HepG2 (cell line): ENCODE data around the gene PSMD2. TPM values are rescaled to one million over a fixed set of nuclear protein-coding genes. Genes with fewer than 3 reads are reported as not detected.

ENCODE experiments used
- ATAC-seq: fragments of 200-7000 bp; cut with Tn5 transposase; 3 replicates; pipeline ENCODE4 v1.9.1; 2020; ENCODE audit warnings: mild to moderate bottlenecking, moderate library complexity
- BruUV-seq: library from RNA; stranded (reverse); fragments of 400-500 nt; replicated peaks from 2 replicates; lab custom pipeline; 2021; lab: Mats Ljungman, UMichigan
- CTCF ChIA-PET: fragments of 300-600 bp; formaldehyde crosslinking; extraction: SDS; loops from one replicate; lab custom pipeline; 2021; ENCODE audit warnings: low total read pairs, inconsistent platforms, low intra/inter-chr PET ratio; lab: Yijun Ruan, JAX
- POLR2A ChIA-PET: fragments of 350-600 bp; sonication (Branson Sonifier 250); formaldehyde crosslinking; loops from one replicate; lab custom pipeline; 2020; ENCODE audit warnings: antibody characterized with exemption, inconsistent platforms; lab: Yijun Ruan, JAX
- DNase-seq: peaks from one replicate; pipeline ENCODE4 v3.0.0-alpha.2; 2015; ENCODE audit warnings: low spot score
- FAIRE-seq: peaks from 3 replicates; lab custom pipeline; 2011; peaks lifted over from hg19 to GRCh38; lab: Jason Lieb, UNC
- H2AFZ ChIP-seq: one replicate; pipeline ENCODE4 v1.6.1; 2011; ENCODE audit warnings: low read length, inconsistent platforms
- H3K27ac ChIP-seq: fragments of 300-600 bp; 3 replicates; pipeline ENCODE4 v1.8.0; 2011; ENCODE audit warnings: mixed run types, mild to moderate bottlenecking, mixed read lengths, low read length, inconsistent platforms; ENCODE audit not compliant: insufficient read depth; ENCODE audit errors: extremely low read length
- H3K27me3 ChIP-seq, 2 experiments: fragments of 200-600 bp in 1 of 2; 2 replicates in 1 of 2; 3 replicates in 1 of 2; pipeline versions ENCODE4 v1.6.0 to v1.8.0; 2011; ENCODE audit warnings: low read length in 2 of 2, mild to moderate bottlenecking in 2 of 2, moderate library complexity in 2 of 2, inconsistent platforms in 1 of 2; ENCODE audit not compliant: insufficient read depth in 2 of 2, control insufficient read depth in 1 of 2
- H3K36me3 ChIP-seq, 2 experiments: fragments of 200-600 bp in 1 of 2; replicated peaks in 1 of 2; 2 replicates in 1 of 2; 3 replicates in 1 of 2; pipeline versions ENCODE4 v1.5.1 to v1.8.0; 2011; ENCODE audit warnings: low read length in 2 of 2, inconsistent platforms in 1 of 2; ENCODE audit not compliant: insufficient read depth in 2 of 2, control insufficient read depth in 1 of 2
- H3K4me1 ChIP-seq: 2 replicates; pipeline ENCODE4 v1.5.1; 2012; ENCODE audit warnings: low read length, inconsistent platforms; ENCODE audit not compliant: insufficient read depth
- H3K4me2 ChIP-seq: 2 replicates; pipeline ENCODE4 v1.6.0; 2011; ENCODE audit warnings: low read depth, low read length, inconsistent platforms
- H3K4me3 ChIP-seq, 3 experiments: fragments of 200-600 bp in 1 of 3; sonication (generic), shearing (Covaris generic) in 1 of 3; replicated peaks in 1 of 3; 2 replicates each; pipeline ENCODE4 v1.5.1; 2011 to 2016; ENCODE audit warnings: low read length in 3 of 3, inconsistent platforms in 2 of 3, low read depth in 2 of 3, mild to moderate bottlenecking in 2 of 3, control low read depth in 1 of 3, mixed read lengths in 1 of 3; ENCODE audit not compliant: insufficient read depth in 1 of 3
- H3K79me2 ChIP-seq: one replicate; pipeline ENCODE4 v1.6.1; 2011; ENCODE audit warnings: low read length, inconsistent platforms; ENCODE audit not compliant: insufficient read depth
- H3K9ac ChIP-seq: 2 replicates; pipeline ENCODE4 v1.6.0; 2011; ENCODE audit warnings: mild to moderate bottlenecking, low read depth, low read length, inconsistent platforms; ENCODE audit not compliant: insufficient read depth
- H3K9me3 ChIP-seq: 2 replicates; pipeline ENCODE4 v1.5.1; 2012; ENCODE audit warnings: mild to moderate bottlenecking, low read length
- H4K20me1 ChIP-seq: 2 replicates; pipeline ENCODE4 v1.6.0; 2011; ENCODE audit warnings: inconsistent platforms, mild to moderate bottlenecking, low read length, moderate library complexity; ENCODE audit not compliant: insufficient read depth
- HNF4A ChIP-seq: sonication (generic); formaldehyde crosslinking; IDR thresholded peaks from 2 replicates; pipeline ENCODE4 v1.4.0; 2020; ENCODE audit warnings: missing genetic modification reagents
- KIAA2018 ChIP-seq: sonication (generic); formaldehyde crosslinking; IDR thresholded peaks from 2 replicates; pipeline ENCODE4 v1.5.0; 2020; ENCODE audit warnings: mild to moderate bottlenecking, missing genetic modification reagents, borderline replicate concordance
- MAX ChIP-seq: IDR thresholded peaks from 2 replicates; pipeline ENCODE4 v1.6.1; 2012; ENCODE audit warnings: inconsistent platforms
- PATZ1 ChIP-seq: sonication (generic); formaldehyde crosslinking; IDR thresholded peaks from 2 replicates; pipeline ENCODE4 v1.4.0; 2020; ENCODE audit warnings: missing genetic modification reagents
- PAXIP1 ChIP-seq: sonication (generic); formaldehyde crosslinking; conservative IDR thresholded peaks from 2 replicates; pipeline ENCODE4 v1.4.0; 2020; ENCODE audit warnings: mild to moderate bottlenecking, missing genetic modification reagents, moderate library complexity
- XRCC5 ChIP-seq: fragments of 200-400 bp; formaldehyde crosslinking; optimal IDR thresholded peaks from 2 replicates; pipeline ENCODE3; 2017; ENCODE audit warnings: mild to moderate bottlenecking, low read length
- ZNF180 ChIP-seq: sonication (generic); formaldehyde crosslinking; IDR thresholded peaks from 2 replicates; pipeline ENCODE4 v1.4.0; 2020; ENCODE audit warnings: low read depth, missing genetic modification reagents, borderline replicate concordance
- WGBS: methylation state at CpG from one replicate; pipeline ENCODE4 v1.1.6; 2017; ENCODE audit warnings: low lambda C conversion rate; 5-methylcytosine and 5-hydroxymethylcytosine counted together
- in situ Hi-C: cut with HindIII; loops from 2 replicates; pipeline ENCODE4 v1.10.0; 2017; ENCODE audit warnings: low pct_unique_long_range_greater_than_20kb; ENCODE audit not compliant: extremely low pct_ligation_motif_present
- intact Hi-C: fragments of 100-400 bp; cut with micrococcal nuclease; formaldehyde crosslinking; loops from one replicate; pipeline ENCODE4 v1.10.0; 2022; ENCODE audit not compliant: unreplicated experiment
- polyA plus RNA-seq, 8 experiments: library from polyadenylated mRNA; depleted of rRNA in 3 of 8; stranded (reverse) in 7 of 8; unstranded in 1 of 8; fragments of >200 nt; fragmentation: Illumina TruSeq in 4 of 8; extraction: Trizol in 4 of 8; gene quantifications; 2 replicates each; pipeline versions ENCODE4 v1.2.1 to v1.2.3, GENCODE V29; 2011 to 2016; ENCODE audit warnings: low read depth in 4 of 8, missing spikeins in 1 of 8, mixed read lengths in 1 of 8; ENCODE audit not compliant: insufficient read depth in 1 of 8
- total RNA-seq, 5 experiments: library from RNA; depleted of rRNA; stranded (reverse); fragments of >200 nt; fragmentation: Illumina TruSeq; extraction: Trizol; gene quantifications; 2 replicates each; pipeline ENCODE4 v1.2.3, GENCODE V29; 2016; ENCODE audit warnings: low read depth in 1 of 5

PSMD2 gene
- total and polyA plus RNA-seq, 2 of the 13 experiments (the other 11 are each of a cell fraction or from before 2014, with no cell fraction given): 125 to 200 TPM

GRCh38 chr3:184315871-184316661, 17.0 kb downstream of the PSMD2 start:
- in situ Hi-C loops: no loop called here
- Histone ChIP-seq H3K9me3 (no peaks in the 10 kb centered on the region), H3K27me3 (no peaks in the 10 kb centered on the region; a peak in 1 of 5 replicates), H4K20me1 (peaks cover 36% of the 10 kb centered on the region), H3K79me2 (peaks cover 54% of the 10 kb centered on the region), H2AFZ (no peak overlapping the region), H3K4me3 (peak overlapping the region; percentile 68 to 93 (median 86)), H3K4me2 (peak overlapping the region; percentile 94), H3K27ac (peak overlapping the region; percentile 91), H3K36me3 (peaks cover 16 to 43% of the 10 kb centered on the region in 2 experiments), H3K4me1 (peaks cover 44% of the 10 kb centered on the region), H3K9ac (peak overlapping the region; percentile 98)
- 21% methylated on average over 4 of the region's 16 CpGs for WGBS
- no peak for DNase-seq
- intact Hi-C loops: no loop called here
- CTCF ChIA-PET: no interaction called here
- no TSS peak for BruUV-seq
- POLR2A ChIA-PET: interaction anchor here (0.6 to 1.9 kb wide), 11 partner anchors 8 to 1015 kb away, joined by 3 to 10 read pairs (median 4); partner anchors contain the start of gene FAM131A
- no peak for FAIRE-seq
- peak; percentile 29 for ATAC-seq
- no peak for TF ChIP-seq KIAA2018 (CRISPR knock-in tag)
- no peak for TF ChIP-seq MAX
- TF ChIP-seq PATZ1: peak; percentile 79
- peak; percentile 24 for TF ChIP-seq XRCC5
- no peak for TF ChIP-seq ZNF180 (CRISPR knock-in tag)
- peak; percentile 66 for TF ChIP-seq HNF4A (CRISPR knock-in tag)
- TF ChIP-seq PAXIP1: 0 out of 2 replicates have a peak, but pooled peaks have one; percentile 36
